H9 (cell line): ENCODE data around the gene DBH. TPM values are rescaled to one million over a fixed set of nuclear protein-coding genes. Genes with fewer than 3 reads are reported as not detected.

ENCODE experiments used
- DNase-seq: peaks from one replicate; pipeline ENCODE4 v3.0.0-alpha.2; 2017
- H2AFZ ChIP-seq: one replicate; pipeline ENCODE4 v1.6.1; 2013; ENCODE audit warnings: mild to moderate bottlenecking, low read length, control low read depth, moderate library complexity
- H2AK5ac ChIP-seq: 2 replicates; pipeline ENCODE4 v1.6.1; 2013; ENCODE audit warnings: low read length, control low read depth, mixed read lengths; ENCODE audit not compliant: insufficient read length
- H2BK120ac ChIP-seq: one replicate; pipeline ENCODE4 v1.6.1; 2013; ENCODE audit warnings: low read depth, mild to moderate bottlenecking, low read length, control low read depth, inconsistent platforms; ENCODE audit not compliant: poor library complexity, severe bottlenecking
- H2BK12ac ChIP-seq: 2 replicates; pipeline ENCODE4 v1.6.1; 2013; ENCODE audit warnings: low read length, control low read depth, mixed read lengths, low read depth; ENCODE audit not compliant: insufficient read length
- H2BK15ac ChIP-seq: 2 replicates; pipeline ENCODE4 v1.6.1; 2013; ENCODE audit warnings: low read depth, low read length, control low read depth
- H2BK20ac ChIP-seq: one replicate; pipeline ENCODE4 v1.6.1; 2013; ENCODE audit warnings: low read depth, mild to moderate bottlenecking, low read length, control low read depth, inconsistent platforms; ENCODE audit not compliant: poor library complexity, severe bottlenecking
- H2BK5ac ChIP-seq: 2 replicates; pipeline ENCODE4 v1.6.1; 2013; ENCODE audit warnings: low read length, control low read depth, mixed read lengths; ENCODE audit not compliant: insufficient read length
- H3K14ac ChIP-seq: 2 replicates; pipeline ENCODE4 v1.6.1; 2013; ENCODE audit warnings: low read length, control low read depth; ENCODE audit not compliant: insufficient read depth
- H3K18ac ChIP-seq: 2 replicates; pipeline ENCODE4 v1.6.1; 2013; ENCODE audit warnings: low read depth, mild to moderate bottlenecking, mixed read lengths, low read length, control low read depth; ENCODE audit not compliant: insufficient read length
- H3K23ac ChIP-seq: 2 replicates; pipeline ENCODE4 v1.6.1; 2013; ENCODE audit warnings: low read length, control low read depth, mixed read lengths, low read depth; ENCODE audit not compliant: insufficient read length
- H3K23me2 ChIP-seq: 2 replicates; pipeline ENCODE4 v1.6.1; 2013; ENCODE audit warnings: low read depth, mild to moderate bottlenecking, mixed read lengths, low read length, control low read depth; ENCODE audit not compliant: insufficient read length, poor library complexity, severe bottlenecking
- H3K27ac ChIP-seq: 2 replicates; pipeline ENCODE4 v1.5.1; 2013; ENCODE audit warnings: low read length, control low read depth, mixed read lengths, low read depth; ENCODE audit not compliant: insufficient read length
- H3K27me3 ChIP-seq: 2 replicates; pipeline ENCODE4 v1.6.1; 2013; ENCODE audit warnings: low read length, control low read depth, inconsistent platforms; ENCODE audit not compliant: insufficient read depth
- H3K4ac ChIP-seq: 2 replicates; pipeline ENCODE4 v1.6.1; 2013; ENCODE audit warnings: low read depth, mild to moderate bottlenecking, control low read depth, inconsistent platforms, low read length, moderate library complexity
- H3K4me1 ChIP-seq: 2 replicates; pipeline ENCODE4 v1.6.1; 2013; ENCODE audit warnings: low read length, control low read depth, inconsistent platforms; ENCODE audit not compliant: insufficient read depth
- H3K4me2 ChIP-seq: 2 replicates; pipeline ENCODE4 v1.6.1; 2013; ENCODE audit warnings: low read length, control low read depth, mixed read lengths; ENCODE audit not compliant: insufficient read length, insufficient read depth
- H3K56ac ChIP-seq: 2 replicates; pipeline ENCODE4 v1.6.1; 2013; ENCODE audit warnings: low read depth, mild to moderate bottlenecking, mixed read lengths, low read length, control low read depth; ENCODE audit not compliant: insufficient read length
- H3K79me1 ChIP-seq: 2 replicates; pipeline ENCODE4 v1.6.1; 2013; ENCODE audit warnings: low read depth, mild to moderate bottlenecking, moderate library complexity, low read length, control low read depth, inconsistent platforms; ENCODE audit not compliant: insufficient read depth, poor library complexity, severe bottlenecking
- H3K79me2 ChIP-seq: 2 replicates; pipeline ENCODE4 v1.6.1; 2013; ENCODE audit warnings: low read length, control low read depth, inconsistent platforms; ENCODE audit not compliant: insufficient read depth
- H3K9ac ChIP-seq: 2 replicates; pipeline ENCODE4 v1.6.1; 2013; ENCODE audit warnings: low read length, control low read depth, mixed read lengths; ENCODE audit not compliant: insufficient read length; ENCODE audit errors: extremely low read depth
- H3K9me3 ChIP-seq: one replicate; pipeline ENCODE4 v1.6.1; 2013; ENCODE audit warnings: low read depth, low read length, inconsistent platforms; ENCODE audit not compliant: control insufficient read depth
- H3T11ph ChIP-seq: one replicate; pipeline ENCODE4 v1.6.1; 2013; ENCODE audit warnings: mild to moderate bottlenecking, low read length, control low read depth, inconsistent platforms
- H4K20me1 ChIP-seq: one replicate; pipeline ENCODE4 v1.6.1; 2013; ENCODE audit not compliant: control insufficient read depth, insufficient read length, insufficient read depth
- H4K5ac ChIP-seq: 2 replicates; pipeline ENCODE4 v1.6.1; 2013; ENCODE audit warnings: low read depth, mild to moderate bottlenecking, mixed read lengths, low read length, control low read depth; ENCODE audit not compliant: insufficient read length
- H4K8ac ChIP-seq: replicated peaks from 2 replicates; pipeline ENCODE4 v1.6.1; 2013; ENCODE audit warnings: low read length, control low read depth, mixed read lengths, low read depth; ENCODE audit not compliant: insufficient read length
- H4K91ac ChIP-seq: 2 replicates; pipeline ENCODE4 v1.6.1; 2013; ENCODE audit warnings: low read depth, mild to moderate bottlenecking, moderate library complexity, mixed read lengths, low read length, control low read depth; ENCODE audit not compliant: insufficient read length
- H3K27ac Mint-ChIP-seq, 3 experiments: 2 replicates in 2 of 3; 3 replicates in 1 of 3; pipeline ENCODE4 v1.8.0; 2020 to 2021; ENCODE audit warnings: mixed read lengths in 3 of 3, mild to moderate bottlenecking in 1 of 3, moderate library complexity in 1 of 3
- H3K27me3 Mint-ChIP-seq: 2 replicates; pipeline ENCODE4 v1.8.0; 2021; ENCODE audit warnings: low read depth, mild to moderate bottlenecking, moderate library complexity, mixed read lengths
- H3K36me3 Mint-ChIP-seq, 3 experiments: 2 replicates in 2 of 3; 3 replicates in 1 of 3; pipeline ENCODE4 v1.8.0; 2020 to 2021; ENCODE audit warnings: low read depth in 3 of 3, mixed read lengths in 3 of 3; ENCODE audit not compliant: insufficient read depth in 1 of 3
- H3K4me1 Mint-ChIP-seq, 2 experiments: 2 replicates each; pipeline ENCODE4 v1.8.0; 2020; ENCODE audit warnings: mixed read lengths in 2 of 2
- H3K4me3 Mint-ChIP-seq, 2 experiments: 2 replicates in 1 of 2; 3 replicates in 1 of 2; pipeline ENCODE4 v1.8.0; 2020 to 2021; ENCODE audit warnings: mild to moderate bottlenecking in 2 of 2, mixed read lengths in 2 of 2, moderate library complexity in 1 of 2
- H3K9me3 Mint-ChIP-seq, 2 experiments: 2 replicates in 1 of 2; 3 replicates in 1 of 2; pipeline ENCODE4 v1.8.0; 2020; ENCODE audit warnings: mild to moderate bottlenecking in 2 of 2, mixed read lengths in 2 of 2, moderate library complexity in 1 of 2
- CTCF ChIP-seq: fragments of 200-600 bp; sonication (generic); conservative IDR thresholded peaks from 3 replicates; pipeline ENCODE4 v1.8.0; 2021; ENCODE audit warnings: antibody characterized with exemption, mild to moderate bottlenecking
- WGBS: extraction: QIAGEN DNeasy Blood & Tissue Kit; methylation state at CpG from one replicate; pipeline ENCODE4 v1.1.7; 2013; ENCODE audit warnings: missing lambda C conversion rate, low lambda C conversion rate, mixed read lengths; ENCODE audit not compliant: insufficient read length; ENCODE audit errors: extremely low coverage; 5-methylcytosine and 5-hydroxymethylcytosine counted together
- total RNA-seq: library from RNA; stranded (reverse); gene quantifications from 2 replicates; pipeline ENCODE4 v1.2.1, GENCODE V29; 2021

Gene DBH
- total RNA-seq, 1 experiment from 2014 or later: not detected

DNA sequence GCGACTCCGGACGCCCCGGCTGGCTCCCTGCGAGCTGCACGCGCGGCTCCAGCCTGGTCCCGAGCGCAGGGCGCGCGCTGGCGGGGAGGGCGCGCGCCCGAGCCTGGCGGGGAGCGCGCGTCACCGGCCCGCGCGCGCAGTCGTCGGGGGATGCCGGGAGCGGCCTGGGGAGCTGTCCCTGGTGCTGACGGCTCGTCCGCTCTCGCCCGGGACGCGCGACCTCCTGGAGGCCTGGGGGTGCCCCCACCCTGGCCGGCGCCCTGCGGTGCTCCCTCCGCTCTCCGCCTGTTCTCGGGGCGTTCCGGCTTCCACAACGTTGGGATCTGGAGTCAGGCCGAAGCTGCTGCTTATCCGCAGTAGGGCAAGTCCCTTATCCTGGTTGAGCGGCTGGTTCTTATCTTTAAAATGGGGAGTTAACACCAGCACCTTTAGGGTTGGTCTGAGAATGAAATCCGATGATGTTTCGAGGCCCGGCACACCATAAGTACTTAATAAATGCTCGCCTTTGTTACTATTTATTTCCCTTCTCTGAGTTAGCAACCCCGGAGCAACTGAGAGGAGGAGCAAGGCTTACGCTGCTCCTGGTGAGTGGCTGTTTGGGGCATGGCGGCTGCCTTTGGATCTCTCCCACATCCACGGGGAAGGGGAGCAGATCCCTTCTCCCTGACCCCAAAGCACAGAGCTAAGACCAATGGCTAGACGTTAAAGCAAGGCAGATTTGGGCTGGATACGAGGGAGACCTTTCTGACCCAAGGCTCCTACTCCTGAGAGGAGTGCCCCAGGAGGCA, 26.7 kb upstream of the DBH start, which contains the start of gene FAM163B:
Gene FAM163B, minus strand, starts transcription at position 79 of the 788 bp plus-strand sequence. CDS start 29,166 bp downstream, outside the sequence.
- Mint-ChIP-seq H3K36me3 (no peaks in the 10 kb centered on the region), H3K4me3 (peak within 1 kb of the TSS; percentile 53 to 78), H3K9me3 (no peaks in the 10 kb centered on the region; a peak in 1 of 5 replicates), H3K4me1 (peaks cover 6 to 26% of the 10 kb centered on the region in 2 experiments), H3K27ac (no peak within 1 kb of the TSS), H3K27me3 (peaks cover 84% of the 10 kb centered on the region)
- no peak within 1 kb of the TSS for H2BK5ac ChIP-seq
- H3K9ac ChIP-seq: no peak within 1 kb of the TSS
- WGBS: no CpG with 5 or more reads among the region's 61 CpGs
- no peak within 1 kb of the TSS for H4K91ac ChIP-seq
- no peak within 1 kb of the TSS for H3K4ac ChIP-seq
- H2BK120ac ChIP-seq: no peak within 1 kb of the TSS
- no peak within 1 kb of the TSS for H3K56ac ChIP-seq
- no peak within 1 kb of the TSS for H3K27ac ChIP-seq
- H2AK5ac ChIP-seq: no peak within 1 kb of the TSS
- no peak within 1 kb of the TSS for H2AFZ ChIP-seq
- no peaks in the 10 kb centered on the region for H3K79me1 ChIP-seq
- no peaks in the 10 kb centered on the region for H3K79me2 ChIP-seq
- peak; percentile 72 for DNase-seq
- H4K20me1 ChIP-seq: no peaks in the 10 kb centered on the region
- no peak within 1 kb of the TSS; the same call in 1 of the 2 replicates for H2BK15ac ChIP-seq
- H3K23me2 ChIP-seq: peaks cover 3% of the 10 kb centered on the region
- H3K27me3 ChIP-seq: peaks cover 8% of the 10 kb centered on the region; the same call in 1 of the 2 replicates
- no peak within 1 kb of the TSS for H3K18ac ChIP-seq
- TF ChIP-seq CTCF: no peak
- no peak within 1 kb of the TSS for H3K23ac ChIP-seq
- no peak within 1 kb of the TSS for H4K5ac ChIP-seq
- H3K14ac ChIP-seq: peak within 1 kb of the TSS; percentile 53; the same call in 1 of the 2 replicates
- H3T11ph ChIP-seq: no peak within 1 kb of the TSS
- H2BK20ac ChIP-seq: no peak within 1 kb of the TSS
- no peaks in the 10 kb centered on the region for H3K4me1 ChIP-seq
- H4K8ac ChIP-seq: no peak within 1 kb of the TSS
- peak within 1 kb of the TSS; percentile 56 for H3K4me2 ChIP-seq
- H2BK12ac ChIP-seq: no peak within 1 kb of the TSS
- no peaks in the 10 kb centered on the region for H3K9me3 ChIP-seq
